HG03460 (cell line): ENCODE measurements around the gene SYCP3.

Experiments used
- ATAC-seq: cut with Tn5 transposase; IDR thresholded peaks from one replicate; pipeline ENCODE4 v1.9.1; 2021; ENCODE audit not compliant: unreplicated experiment

The SYCP3 gene

DNA sequence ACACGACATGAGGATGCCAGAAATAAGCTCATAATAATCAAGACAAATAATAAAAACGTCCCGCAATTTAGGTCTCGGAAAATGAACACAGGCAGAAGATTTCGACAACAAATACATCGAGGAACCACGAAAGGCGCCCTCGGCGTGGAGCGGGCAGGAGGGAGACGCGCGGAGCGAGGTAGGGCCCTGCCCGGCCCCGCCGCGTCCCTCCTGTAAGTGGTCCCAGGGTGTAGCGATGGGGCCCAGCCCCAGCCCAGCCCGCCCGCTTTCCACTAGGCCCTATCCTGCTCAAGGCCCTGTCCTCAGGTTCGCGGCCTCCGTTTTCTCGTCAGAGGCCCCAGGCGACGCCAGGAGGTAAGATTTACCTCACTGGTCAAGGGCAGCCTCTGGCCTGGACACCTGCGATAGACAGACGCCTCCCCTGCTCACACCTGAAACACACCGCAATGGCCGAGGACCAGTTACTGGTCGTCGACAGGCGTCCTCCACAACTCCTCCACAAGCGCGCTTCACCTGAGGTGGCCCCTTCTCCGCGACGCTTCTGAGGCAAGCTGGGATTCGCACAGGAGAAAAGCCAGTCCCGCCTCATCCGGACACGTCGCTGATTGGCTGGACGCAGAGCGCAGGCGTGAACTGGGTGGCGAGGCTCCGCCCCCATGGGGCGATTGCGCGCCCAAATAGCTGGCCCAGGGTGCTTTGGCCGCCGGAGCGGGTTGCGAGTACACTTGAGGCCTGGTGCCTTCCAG, at the start of gene SYCP3:
TSS of gene SYCP3 (minus strand) at position 543 of the 746 bp plus-strand sequence. CDS start 1,527 bp downstream, outside the sequence.
- no peak for ATAC-seq

DNA sequence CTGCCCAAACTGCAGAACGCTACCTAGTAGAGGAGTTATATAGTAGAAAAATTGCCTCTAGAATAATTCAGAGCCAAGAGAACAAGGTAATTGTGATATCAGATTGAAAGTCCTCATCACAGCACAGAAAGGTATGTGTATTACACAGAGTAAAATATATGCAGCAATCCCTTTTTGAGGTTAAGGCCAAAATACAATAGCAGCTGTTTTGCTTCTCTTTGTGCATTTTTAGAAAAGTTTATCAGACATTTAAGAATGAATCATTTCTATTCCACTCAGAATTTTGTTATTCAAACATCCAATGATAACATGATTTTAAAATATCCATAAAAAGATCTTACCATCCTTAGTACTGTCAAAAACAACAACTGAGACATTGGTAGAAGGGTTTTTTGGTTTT, 46.4 kb upstream of the SYCP3 start:
- no peak for ATAC-seq

DNA sequence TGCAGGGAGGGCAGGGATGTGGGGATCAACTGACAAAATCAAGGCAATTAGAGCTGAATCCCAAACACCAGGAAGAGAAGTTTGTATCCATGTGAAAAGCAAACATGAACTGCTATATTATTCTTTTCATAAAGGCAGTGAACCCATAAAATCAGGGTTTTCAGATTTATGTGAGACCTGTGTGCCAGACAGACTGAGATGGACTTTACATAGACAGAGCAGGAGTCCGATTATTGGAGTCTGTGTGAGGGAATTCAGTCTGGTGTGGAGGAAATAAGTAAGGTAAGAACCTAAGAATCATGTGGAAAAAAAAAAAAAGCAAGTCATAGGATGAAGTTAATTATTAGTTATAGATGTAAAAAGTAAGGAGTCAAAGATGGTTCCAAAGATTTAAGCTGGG, 45.1 kb upstream of the SYCP3 start:
- ATAC-seq, result no peak

DNA sequence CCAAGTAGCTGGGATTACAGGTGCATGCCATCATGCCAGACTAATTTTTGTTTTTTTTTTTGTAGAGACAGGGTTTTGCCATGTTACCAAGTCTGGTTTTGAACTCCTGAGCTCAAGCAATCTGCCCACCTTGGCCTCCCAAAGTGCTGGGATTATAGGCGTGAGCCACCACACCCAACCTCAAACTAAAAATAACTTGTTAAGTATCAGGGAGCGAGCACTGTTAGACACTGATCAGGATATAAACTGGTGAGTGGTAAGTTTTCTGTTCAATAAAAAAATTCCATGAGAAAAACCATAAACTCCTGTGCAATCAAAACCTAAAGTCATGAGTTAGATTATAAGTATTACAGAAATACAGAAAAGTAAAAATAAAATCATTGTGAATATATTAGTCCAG, 44.6 kb upstream of the SYCP3 start:
- ATAC-seq, result no peak

DNA sequence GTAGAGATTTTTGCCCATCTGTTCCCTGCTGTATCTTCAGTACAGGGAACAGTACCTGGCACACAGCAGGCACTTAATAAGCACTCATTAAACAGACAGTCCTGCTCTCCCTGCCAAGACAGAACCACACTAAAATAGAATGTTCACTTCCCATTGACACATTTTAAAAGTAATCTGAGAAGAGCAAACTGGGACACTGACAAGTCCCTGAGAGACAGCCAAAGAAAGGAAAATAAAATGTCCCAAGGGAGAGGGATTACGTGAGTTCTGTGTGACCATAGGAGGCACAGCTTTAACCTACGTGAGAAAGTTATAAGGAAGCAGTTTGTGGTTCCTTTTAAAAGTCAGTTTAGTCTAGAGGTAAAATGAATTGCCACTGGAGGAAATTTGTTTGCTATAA, 43.9 kb upstream of the SYCP3 start:
- no peak for ATAC-seq

DNA sequence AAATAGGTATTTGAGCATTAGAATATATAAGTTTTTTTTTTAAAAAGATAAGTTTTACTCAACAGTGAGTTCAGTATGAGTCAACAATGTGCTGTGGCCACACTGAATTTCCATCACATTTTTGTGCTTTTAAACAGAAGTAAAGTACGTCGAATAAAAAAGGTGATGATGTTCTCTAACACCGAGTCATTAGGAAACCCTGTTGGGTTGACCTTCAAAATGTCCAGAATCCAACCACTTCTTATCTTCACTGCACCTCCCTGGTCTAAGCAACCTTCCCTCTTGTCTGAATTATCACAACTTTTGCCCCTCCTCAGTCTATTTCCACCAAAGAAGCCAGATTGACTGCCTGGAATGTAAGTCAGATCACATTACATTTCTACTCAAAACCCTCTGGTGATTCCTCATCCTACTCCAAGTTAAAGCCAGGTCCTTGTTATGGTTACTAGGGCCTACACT, 43.0 kb upstream of the SYCP3 start:
- ATAC-seq, result no peak

DNA sequence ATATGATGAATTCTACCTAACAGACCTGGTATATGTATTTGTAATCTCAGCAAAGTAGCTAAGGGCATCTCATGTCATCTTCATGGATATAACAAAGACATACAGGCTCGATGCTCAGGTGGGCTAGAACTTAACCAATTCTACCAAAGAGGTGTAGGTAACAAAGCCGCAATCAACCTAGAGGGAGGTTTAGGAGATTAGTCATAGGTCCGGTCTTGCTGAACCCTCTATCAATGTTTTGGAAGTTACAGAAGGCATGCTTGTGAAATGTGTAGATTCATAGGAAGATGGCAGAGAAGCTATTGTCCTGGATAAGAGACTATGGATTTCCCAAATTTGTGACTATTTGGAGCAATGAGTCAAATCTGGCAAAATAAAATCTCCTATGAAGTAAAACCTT, 42.6 kb upstream of the SYCP3 start:
- ATAC-seq, result no peak

DNA sequence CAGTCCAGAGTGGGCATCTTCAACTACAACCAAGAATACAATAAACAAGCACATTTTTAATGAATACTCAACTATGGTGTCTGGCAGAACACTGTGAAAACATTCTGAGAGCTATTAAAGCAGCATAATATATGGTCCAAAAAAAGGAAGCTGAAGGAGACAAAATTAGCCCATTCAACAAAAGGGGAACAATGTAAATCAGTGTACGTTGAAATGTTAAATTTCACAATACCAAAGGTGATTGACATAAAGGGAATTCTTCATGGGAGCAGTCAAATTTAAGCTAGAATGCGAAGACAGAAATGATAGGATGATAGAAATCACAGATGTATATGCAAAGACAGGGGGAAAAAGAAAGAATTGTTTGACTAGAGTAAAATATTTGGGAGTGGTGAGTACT, 41.3 kb upstream of the SYCP3 start:
- ATAC-seq, result no peak

DNA sequence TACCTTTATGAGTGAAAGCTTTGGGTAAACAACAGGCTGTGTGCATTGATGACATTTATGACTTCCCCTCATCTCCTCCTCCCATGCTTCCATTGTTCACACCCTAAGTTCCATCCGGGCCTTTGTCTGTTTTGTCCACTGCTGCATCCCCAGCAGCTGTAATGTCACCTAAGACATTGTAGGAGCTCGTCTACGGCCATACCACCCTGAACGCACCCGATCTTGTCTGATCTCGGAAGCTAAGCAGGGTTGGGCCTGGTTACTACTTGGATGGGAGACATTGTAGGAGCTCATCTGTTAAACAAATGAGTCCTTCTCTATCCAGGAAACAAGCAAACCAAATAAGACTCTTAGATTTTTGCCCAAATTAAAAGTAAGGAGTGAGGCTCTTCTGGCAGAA, 40.4 kb upstream of the SYCP3 start:
- ATAC-seq, result no peak

DNA sequence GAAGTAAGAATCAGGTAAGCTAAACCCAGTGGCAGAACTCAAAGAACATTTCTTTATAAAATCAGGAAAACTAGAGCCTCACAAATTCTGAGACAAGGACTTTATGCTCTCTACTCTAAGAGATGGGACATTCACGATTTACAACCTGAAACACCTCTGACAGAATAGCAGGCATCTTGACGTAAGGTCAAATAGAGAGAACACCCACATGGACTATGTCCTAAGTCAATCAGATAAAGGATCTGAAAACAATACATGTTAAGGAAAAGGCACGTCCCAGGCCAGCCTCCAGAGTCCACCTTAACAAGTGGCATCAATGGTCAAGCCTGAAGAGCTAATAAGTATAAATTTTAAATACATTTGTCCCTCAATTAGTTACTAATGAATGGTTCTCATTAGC, 39.9 kb upstream of the SYCP3 start:
- no peak for ATAC-seq

DNA sequence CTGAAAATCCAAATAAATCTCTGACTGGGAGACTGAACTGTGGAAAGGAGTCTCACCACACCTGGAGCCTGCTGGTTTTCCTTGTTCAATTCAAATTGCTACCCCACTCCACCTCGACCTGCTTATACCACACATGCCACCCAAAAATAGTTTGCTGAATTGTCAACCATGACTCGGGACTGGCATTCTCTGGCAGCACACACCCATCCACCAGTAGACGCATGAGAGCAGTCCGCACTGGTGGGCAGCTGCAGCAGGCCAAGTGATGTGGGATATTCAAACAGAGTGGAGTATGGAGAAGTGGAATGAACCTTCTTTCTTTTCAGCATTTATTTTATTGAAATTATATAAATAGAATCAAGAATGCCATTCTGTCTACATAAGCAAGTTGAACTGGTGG, 38.7 kb upstream of the SYCP3 start:
- ATAC-seq, result no peak

DNA sequence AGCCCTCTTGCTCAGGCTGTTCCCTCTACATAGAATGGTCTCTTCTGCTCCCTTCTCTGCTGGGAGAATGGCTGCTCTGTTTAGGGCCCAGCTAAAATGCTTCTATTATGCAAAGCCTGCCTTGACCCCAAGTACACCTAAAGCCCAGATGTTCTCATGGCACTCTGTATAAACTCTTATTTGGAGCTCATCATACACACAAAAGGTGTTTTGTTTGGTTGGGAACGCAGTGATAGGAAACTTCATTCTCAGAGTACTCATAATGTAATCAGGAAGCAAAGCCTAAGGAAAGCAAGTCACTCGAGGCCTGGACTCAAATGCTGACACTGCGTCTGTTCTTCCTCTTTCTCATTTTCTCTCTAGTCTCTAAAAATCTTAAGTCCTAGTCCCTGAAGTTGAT, 38.2 kb upstream of the SYCP3 start:
- ATAC-seq, result no peak

DNA sequence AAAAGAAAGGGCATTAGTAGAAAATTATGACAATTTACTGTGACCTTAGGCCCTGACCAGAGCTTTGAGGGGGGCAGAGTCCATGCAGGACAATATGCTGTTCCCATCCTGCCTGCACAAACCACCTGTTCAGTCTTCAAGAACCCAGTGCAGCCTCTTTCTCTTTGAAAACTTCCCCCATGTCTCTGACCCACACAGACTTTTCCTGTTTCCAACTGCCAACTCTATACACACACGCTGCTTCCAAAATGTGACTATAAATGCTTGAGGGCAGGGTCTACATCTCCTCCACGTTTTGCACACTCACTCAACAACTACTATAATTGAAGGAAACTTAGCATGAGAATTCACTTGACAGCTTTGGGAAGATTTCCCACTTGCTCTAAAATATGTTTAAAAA, 36.6 kb upstream of the SYCP3 start:
- no peak for ATAC-seq

DNA sequence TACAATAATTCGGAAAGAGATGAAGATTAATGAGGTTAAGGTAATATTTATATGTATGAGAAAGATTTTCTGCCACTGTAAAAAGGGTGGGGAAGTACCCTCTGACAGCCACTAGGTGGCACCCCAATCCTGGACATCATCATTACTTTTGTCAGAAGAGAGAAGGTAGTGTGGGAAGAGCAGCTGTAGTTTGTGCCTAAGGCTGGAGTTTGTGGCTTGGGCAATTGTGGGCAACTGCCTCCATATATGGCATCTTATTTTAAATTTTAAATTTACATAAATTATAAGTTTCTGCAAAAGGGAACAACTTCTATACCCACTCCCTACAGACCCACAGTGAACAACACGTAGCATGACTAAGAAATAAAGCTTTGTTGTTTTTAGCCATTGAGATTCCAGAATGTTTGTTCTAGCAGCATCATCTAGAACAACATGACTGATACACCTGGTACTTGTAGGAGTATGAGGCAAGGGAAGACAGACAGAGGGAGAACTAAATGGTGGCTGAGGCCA, 34.4 kb upstream of the SYCP3 start:
- peak; percentile 83 for ATAC-seq

DNA sequence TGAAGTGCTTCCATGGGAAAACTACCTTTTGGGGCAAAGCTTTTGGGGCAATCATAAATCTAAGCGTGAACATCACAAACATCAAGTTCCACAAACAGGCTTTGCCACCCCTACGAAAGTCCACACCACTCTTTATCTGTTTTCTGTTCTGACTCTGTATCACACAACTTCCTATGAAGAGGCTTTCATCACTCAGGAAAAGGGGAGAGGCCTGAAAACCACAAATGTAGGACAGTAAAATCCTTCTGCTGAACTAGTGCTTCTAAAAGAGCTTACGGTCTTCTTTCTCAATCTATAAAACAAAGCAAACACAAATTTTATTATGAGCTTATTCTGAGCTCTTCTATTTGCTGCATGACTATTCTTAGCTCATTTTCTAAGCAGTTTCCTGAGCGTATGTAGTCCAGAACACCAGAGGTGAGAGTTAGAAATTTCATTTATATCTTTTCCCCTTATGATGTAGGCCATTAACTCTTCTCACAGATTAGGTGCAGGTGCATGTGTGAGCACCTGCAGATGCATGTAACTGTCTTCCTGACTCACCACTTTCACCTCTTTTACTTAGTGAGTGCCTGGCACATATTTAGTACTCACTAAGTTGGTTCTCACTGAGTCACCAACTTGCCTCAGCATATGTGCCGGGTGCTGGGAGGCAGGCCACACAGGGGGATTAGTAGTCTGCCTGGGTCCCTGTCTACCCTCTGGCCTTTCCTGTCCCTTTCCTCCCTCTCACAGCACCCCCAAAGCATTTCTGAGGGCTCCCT, 32.9 kb upstream of the SYCP3 start:
- ATAC-seq, result no peak

DNA sequence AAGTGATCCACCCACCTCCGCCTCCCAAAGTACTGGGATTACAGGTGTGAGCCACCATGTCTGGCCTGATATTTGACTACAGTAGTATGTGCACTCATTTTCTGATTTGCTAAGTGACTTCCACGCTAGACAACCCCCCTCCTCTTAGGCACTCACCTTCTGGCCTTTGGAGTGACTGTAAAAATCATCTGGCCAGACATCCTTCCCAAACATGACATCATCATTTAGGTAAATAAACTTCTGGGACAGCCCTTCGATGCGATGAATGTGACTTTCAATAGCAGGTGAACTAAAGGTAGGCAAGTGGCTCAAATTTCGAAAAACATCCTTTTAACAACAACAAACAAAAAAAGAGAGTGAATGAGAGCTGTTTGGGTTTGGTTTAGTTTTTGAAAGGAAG, 30.6 kb upstream of the SYCP3 start:
- ATAC-seq, result no peak

DNA sequence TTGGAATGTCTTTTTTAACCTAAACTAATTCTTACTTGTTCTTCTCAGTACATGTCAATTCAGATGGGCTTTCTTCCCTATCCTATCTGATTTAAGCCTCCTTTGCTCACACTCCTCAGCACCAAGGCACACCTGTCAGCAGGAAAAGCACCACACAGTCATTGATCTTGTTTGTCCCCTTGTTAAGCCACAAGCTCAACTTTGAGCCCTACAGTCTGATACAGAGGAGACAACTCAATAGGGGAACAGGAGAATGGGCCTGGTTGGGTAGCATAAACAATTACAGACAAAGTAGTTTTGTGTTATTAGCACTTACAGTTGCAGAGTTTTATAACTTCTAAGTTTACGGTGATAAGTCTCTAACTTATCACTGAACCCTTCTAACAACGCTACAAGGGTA, 29.5 kb upstream of the SYCP3 start:
- ATAC-seq, result no peak

DNA sequence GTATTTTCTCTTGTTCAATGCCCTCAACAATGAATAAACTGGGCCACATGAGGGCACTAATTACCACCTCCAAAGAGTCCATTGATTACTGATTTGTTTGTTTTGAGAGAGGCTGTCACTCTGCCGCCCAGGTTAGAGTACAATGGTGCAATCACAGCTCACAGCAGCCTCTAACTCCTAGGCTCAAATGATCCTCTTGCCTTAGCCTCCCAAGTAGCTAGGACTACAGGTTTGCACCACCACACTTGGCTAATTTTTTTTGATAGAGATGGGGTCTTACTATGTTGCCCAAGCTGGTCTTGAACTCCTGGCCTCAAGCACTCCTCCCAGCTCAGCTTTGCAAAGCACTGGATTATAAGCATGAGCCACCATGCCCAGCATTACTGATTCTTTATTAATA, 28.3 kb upstream of the SYCP3 start:
- no peak for ATAC-seq

DNA sequence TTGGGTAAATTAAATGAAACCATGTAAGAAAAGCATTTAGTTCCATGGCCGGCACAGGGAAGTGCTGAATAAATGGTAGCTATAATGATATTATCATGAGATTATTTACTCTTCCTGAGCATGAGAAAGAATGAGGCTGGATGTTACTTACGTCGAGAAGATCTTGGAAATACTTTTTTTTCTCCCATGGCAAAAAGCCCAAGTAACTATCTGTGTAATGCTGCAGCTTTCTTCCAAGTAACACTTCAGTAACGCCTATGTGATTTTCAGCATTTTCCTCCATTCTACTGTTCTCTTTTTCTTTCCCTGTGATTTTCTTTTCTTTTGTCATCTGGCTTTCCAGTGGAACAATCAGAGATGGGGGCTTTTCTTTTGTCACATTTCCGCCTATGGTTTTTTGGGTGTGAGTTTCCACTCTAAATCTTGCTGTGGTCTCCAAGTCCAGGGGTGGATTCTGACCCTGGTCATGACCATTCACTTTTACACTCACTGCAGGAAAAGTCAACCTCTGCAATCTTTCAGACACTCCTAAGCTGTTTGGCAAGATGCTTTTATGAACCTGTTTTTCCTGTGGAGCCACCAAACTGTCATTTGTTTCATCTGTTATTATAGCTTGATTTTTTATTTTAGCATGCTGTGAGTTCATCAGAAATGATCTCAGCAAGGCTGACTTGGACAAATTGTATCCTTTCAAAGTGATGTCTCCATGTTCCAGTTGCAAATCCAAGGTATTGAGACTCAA, 25.0 kb upstream of the SYCP3 start:
- ATAC-seq, result no peak

DNA sequence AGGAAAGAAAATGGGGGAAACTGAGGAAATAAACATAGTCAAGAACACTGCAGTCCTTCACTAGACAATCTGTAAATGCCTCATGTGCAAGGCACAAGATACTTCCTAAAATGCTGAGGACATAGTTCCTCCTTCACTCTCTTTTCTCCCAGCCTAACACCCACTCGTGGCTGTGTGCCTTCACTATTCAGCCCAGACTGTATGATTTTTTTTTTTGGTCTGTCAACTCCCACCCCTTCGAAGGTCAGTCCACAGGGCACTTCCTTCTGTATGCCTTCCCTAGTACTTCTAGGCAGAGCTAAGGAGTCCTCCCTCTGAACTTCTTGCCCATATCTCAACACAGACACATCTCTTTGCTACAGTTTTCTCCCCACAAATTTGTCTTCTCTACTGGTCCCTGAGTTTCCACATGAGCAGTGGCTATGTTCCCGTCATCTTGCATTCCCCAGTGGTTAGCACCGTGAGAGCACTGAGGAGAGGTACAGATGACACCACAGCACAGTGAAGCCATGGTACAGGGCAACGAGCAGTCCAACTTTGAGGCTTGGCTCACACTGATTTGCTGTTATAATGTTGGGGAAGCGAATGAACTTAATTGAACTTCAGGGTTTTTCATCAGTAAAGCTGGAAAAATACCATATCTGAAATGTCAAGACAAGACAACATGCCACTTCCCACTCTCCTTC, 24.1 kb upstream of the SYCP3 start:
- ATAC-seq, result no peak

DNA sequence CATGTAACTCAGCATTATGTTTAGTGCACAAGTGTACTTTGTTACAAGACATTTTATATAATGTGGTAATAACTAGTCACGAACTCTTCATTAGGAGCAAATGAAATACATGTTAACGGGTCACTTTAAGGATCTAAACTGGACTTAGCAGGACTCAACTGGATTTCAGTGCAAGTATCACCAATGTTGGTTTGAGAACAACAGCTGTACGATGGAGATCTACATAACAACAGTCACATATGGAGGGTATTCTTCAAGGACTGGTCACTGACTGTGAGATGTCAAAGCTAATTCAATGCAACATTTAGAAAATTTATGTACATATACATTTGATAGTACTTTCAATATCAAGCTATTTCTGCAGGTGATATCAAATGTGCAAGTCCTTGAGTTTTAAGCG, 22.5 kb upstream of the SYCP3 start:
- ATAC-seq, result no peak
